HEK293 (cell line): ENCODE data around the gene PIK3C2B.

Source experiments
- CTCF ChIA-PET: fragments of 350-600 bp; formaldehyde crosslinking; extraction: SDS; loops from one replicate; lab custom pipeline; 2021; ENCODE audit warnings: antibody characterized with exemption; lab: Yijun Ruan, JAX
- POLR2A ChIA-PET: fragments of 300-600 bp; formaldehyde crosslinking; extraction: SDS; loops from one replicate; lab custom pipeline; 2020; ENCODE audit warnings: antibody characterized with exemption, inconsistent platforms; lab: Yijun Ruan, JAX
- H3K27ac ChIP-seq: fragments of 200-500 bp; sonication (Bioruptor generic); 2 replicates; pipeline ENCODE4 v1.5.1; 2014; ENCODE audit warnings: low read depth, low read length, control low read depth, inconsistent platforms; ENCODE audit errors: extremely low read depth
- H3K36me3 ChIP-seq, 2 experiments: fragments of 200-500 bp in 1 of 2; sonication (Bioruptor generic) in 1 of 2; 1 replicate in 1 of 2; 2 replicates in 1 of 2; pipeline ENCODE4 v1.5.1; 2014 to 2017; ENCODE audit warnings: inconsistent platforms in 2 of 2, low read length in 2 of 2; ENCODE audit not compliant: control insufficient read depth in 2 of 2, insufficient read depth in 1 of 2
- H3K4me1 ChIP-seq: fragments of 200-500 bp; sonication (Bioruptor generic); 2 replicates; pipeline ENCODE4 v1.5.1; 2014; ENCODE audit warnings: mild to moderate bottlenecking, low read length, inconsistent platforms; ENCODE audit not compliant: control insufficient read depth, insufficient read depth
- H3K4me3 ChIP-seq: 2 replicates; pipeline ENCODE4 v1.5.1; 2011; ENCODE audit warnings: low read depth, mild to moderate bottlenecking, control low read depth, low read length, moderate library complexity
- H3K9me3 ChIP-seq: fragments of 200-500 bp; sonication (Bioruptor generic); 2 replicates; pipeline ENCODE4 v1.5.1; 2014; ENCODE audit warnings: low read depth, low read length, inconsistent platforms; ENCODE audit not compliant: control insufficient read depth, insufficient read depth
- AEBP2 ChIP-seq: fragments of 450-650 bp; formaldehyde crosslinking; IDR thresholded peaks from 2 replicates; pipeline ENCODE4 v1.5.1; 2016; ENCODE audit warnings: missing biosample characterization, missing genetic modification characterization, borderline replicate concordance
- KLF1 ChIP-seq: fragments of 450-650 bp; formaldehyde crosslinking; IDR thresholded peaks from 2 replicates; pipeline ENCODE4 v1.5.1; 2016; ENCODE audit warnings: missing biosample characterization, missing genetic modification characterization
- KLF17 ChIP-seq: fragments of 450-650 bp; formaldehyde crosslinking; IDR thresholded peaks from 2 replicates; pipeline ENCODE4 v1.5.1; 2016; ENCODE audit warnings: missing biosample characterization, missing genetic modification characterization
- KLF9 ChIP-seq: fragments of 450-650 bp; formaldehyde crosslinking; IDR thresholded peaks from 2 replicates; pipeline ENCODE4 v1.5.1; 2016; ENCODE audit warnings: missing biosample characterization, missing genetic modification characterization, low read depth
- OSR2 ChIP-seq: fragments of 450-650 bp; formaldehyde crosslinking; IDR thresholded peaks from 2 replicates; pipeline ENCODE4 v1.5.1; 2016; ENCODE audit warnings: missing biosample characterization, missing genetic modification characterization
- SP7 ChIP-seq: fragments of 450-650 bp; formaldehyde crosslinking; IDR thresholded peaks from 2 replicates; pipeline ENCODE4 v1.5.1; 2016; ENCODE audit warnings: missing biosample characterization, missing genetic modification characterization
- TCF7L2 ChIP-seq: IDR thresholded peaks from 2 replicates; pipeline ENCODE4 v1.6.1; 2011; ENCODE audit warnings: low read depth, mild to moderate bottlenecking, inconsistent platforms, low read length, moderate library complexity, borderline replicate concordance
- TSHZ1 ChIP-seq: fragments of 450-650 bp; formaldehyde crosslinking; IDR thresholded peaks from 2 replicates; pipeline ENCODE4 v1.5.1; 2016; ENCODE audit warnings: missing biosample characterization, missing genetic modification characterization, borderline replicate concordance
- ZBTB17 ChIP-seq: fragments of 450-650 bp; formaldehyde crosslinking; IDR thresholded peaks from 2 replicates; pipeline ENCODE4 v1.5.1; 2016; ENCODE audit warnings: missing biosample characterization, missing genetic modification characterization
- ZBTB48 ChIP-seq: fragments of 450-650 bp; formaldehyde crosslinking; IDR thresholded peaks from 2 replicates; pipeline ENCODE4 v1.5.1; 2016; ENCODE audit warnings: missing biosample characterization, missing genetic modification characterization
- ZFP3 ChIP-seq: fragments of 450-650 bp; formaldehyde crosslinking; IDR thresholded peaks from 2 replicates; pipeline ENCODE4 v1.5.1; 2016; ENCODE audit warnings: low read depth, missing biosample characterization, missing genetic modification characterization
- ZIC2 ChIP-seq: fragments of 450-650 bp; formaldehyde crosslinking; IDR thresholded peaks from 2 replicates; pipeline ENCODE4 v1.5.1; 2016; ENCODE audit warnings: missing biosample characterization, missing genetic modification characterization
- ZNF280C ChIP-seq: fragments of 450-650 bp; formaldehyde crosslinking; IDR thresholded peaks from 2 replicates; pipeline ENCODE4 v1.5.1; 2016; ENCODE audit warnings: missing biosample characterization, missing genetic modification characterization
- ZNF391 ChIP-seq: fragments of 450-650 bp; formaldehyde crosslinking; IDR thresholded peaks from 2 replicates; pipeline ENCODE4 v1.5.1; 2016; ENCODE audit warnings: low read depth, missing biosample characterization, missing genetic modification characterization, borderline replicate concordance
- ZNF837 ChIP-seq: fragments of 450-650 bp; formaldehyde crosslinking; IDR thresholded peaks from 2 replicates; pipeline ENCODE4 v1.5.1; 2016; ENCODE audit warnings: missing biosample characterization, missing genetic modification characterization
- ZSCAN23 ChIP-seq: fragments of 450-650 bp; formaldehyde crosslinking; IDR thresholded peaks from 2 replicates; pipeline ENCODE4 v1.5.1; 2016; ENCODE audit warnings: missing biosample characterization, missing genetic modification characterization
- TF ChIP-seq, protein P1 (sequence below): fragments of 450-650 bp; formaldehyde crosslinking; IDR thresholded peaks from 2 replicates; pipeline ENCODE4 v1.5.1; 2016; ENCODE audit warnings: missing biosample characterization, missing genetic modification characterization
- TF ChIP-seq, protein P2 (sequence below): fragments of 450-650 bp; formaldehyde crosslinking; IDR thresholded peaks from 2 replicates; pipeline ENCODE4 v1.5.1; 2016; ENCODE audit warnings: missing biosample characterization, missing genetic modification characterization
- TF ChIP-seq, protein P3 (sequence below): fragments of 450-650 bp; formaldehyde crosslinking; IDR thresholded peaks from 2 replicates; pipeline ENCODE4 v1.5.1; 2017; ENCODE audit warnings: missing biosample characterization, missing genetic modification characterization

The PIK3C2B gene

GRCh38 chr1:204493984-204494280 is 673 bp downstream of the PIK3C2B start (continued):
- TF ChIP-seq ZSCAN23 = no peak
- TF ChIP-seq AEBP2 = no peak
- TF ChIP-seq, protein P1, sequence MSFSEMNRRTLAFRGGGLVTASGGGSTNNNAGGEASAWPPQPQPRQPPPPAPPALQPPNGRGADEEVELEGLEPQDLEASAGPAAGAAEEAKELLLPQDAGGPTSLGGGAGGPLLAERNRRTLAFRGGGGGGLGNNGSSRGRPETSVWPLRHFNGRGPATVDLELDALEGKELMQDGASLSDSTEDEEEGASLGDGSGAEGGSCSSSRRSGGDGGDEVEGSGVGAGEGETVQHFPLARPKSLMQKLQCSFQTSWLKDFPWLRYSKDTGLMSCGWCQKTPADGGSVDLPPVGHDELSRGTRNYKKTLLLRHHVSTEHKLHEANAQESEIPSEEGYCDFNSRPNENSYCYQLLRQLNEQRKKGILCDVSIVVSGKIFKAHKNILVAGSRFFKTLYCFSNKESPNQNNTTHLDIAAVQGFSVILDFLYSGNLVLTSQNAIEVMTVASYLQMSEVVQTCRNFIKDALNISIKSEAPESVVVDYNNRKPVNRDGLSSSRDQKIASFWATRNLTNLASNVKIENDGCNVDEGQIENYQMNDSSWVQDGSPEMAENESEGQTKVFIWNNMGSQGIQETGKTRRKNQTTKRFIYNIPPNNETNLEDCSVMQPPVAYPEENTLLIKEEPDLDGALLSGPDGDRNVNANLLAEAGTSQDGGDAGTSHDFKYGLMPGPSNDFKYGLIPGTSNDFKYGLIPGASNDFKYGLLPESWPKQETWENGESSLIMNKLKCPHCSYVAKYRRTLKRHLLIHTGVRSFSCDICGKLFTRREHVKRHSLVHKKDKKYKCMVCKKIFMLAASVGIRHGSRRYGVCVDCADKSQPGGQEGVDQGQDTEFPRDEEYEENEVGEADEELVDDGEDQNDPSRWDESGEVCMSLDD = 0 out of 2 replicates have a peak, but pooled peaks have one; percentile 26
- no peak for TF ChIP-seq ZNF837
- no peak for TF ChIP-seq ZNF280C (tag by site-specific recombination)
- TF ChIP-seq KLF9 (tag by site-specific recombination) = no peak
- TF ChIP-seq, protein P2, sequence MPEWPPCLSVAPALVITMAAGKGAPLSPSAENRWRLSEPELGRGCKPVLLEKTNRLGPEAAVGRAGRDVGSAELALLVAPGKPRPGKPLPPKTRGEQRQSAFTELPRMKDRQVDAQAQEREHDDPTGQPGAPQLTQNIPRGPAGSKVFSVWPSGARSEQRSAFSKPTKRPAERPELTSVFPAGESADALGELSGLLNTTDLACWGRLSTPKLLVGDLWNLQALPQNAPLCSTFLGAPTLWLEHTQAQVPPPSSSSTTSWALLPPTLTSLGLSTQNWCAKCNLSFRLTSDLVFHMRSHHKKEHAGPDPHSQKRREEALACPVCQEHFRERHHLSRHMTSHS (tag by site-specific recombination) = peak; percentile 10; the same call in 1 of the 2 replicates

GRCh38 chr1:204493145-204493983 is 1.2 kb downstream of the PIK3C2B start:
- Histone ChIP-seq H3K9me3 (no peaks in the 10 kb centered on the region), H3K4me1 (peaks cover 5% of the 10 kb centered on the region), H3K36me3 (no peaks in the 10 kb centered on the region), H3K4me3 (peak overlapping the region; percentile 80), H3K27ac (peak overlapping the region; percentile 90)
- POLR2A ChIA-PET = interaction anchor here (0.6 to 4.2 kb wide), 13 partner anchors 8 to 314 kb away, joined by 3 to 20 read pairs (median 5); partner anchors contain the start of gene MDM4
- CTCF ChIA-PET = interaction anchor here (0.5 to 19.1 kb wide), 16 partner anchors 8 to 314 kb away, joined by 3 to 314 read pairs (median 6); no protein-coding TSS in a partner anchor
- TF ChIP-seq SP7 (tag by site-specific recombination) (peak; percentile 10; the same call in 1 of the 2 replicates), ZIC2 (tag by site-specific recombination) (peak; percentile 64), TSHZ1 (no peak), ZFP3 (tag by site-specific recombination) (no peak), KLF1 (tag by site-specific recombination) (peak; percentile 96), ZNF391 (tag by site-specific recombination) (no peak), KLF17 (tag by site-specific recombination) (peak; percentile 95), TCF7L2 (peak; percentile 97), ZBTB17 (tag by site-specific recombination) (peak; percentile 23; the same call in 1 of the 2 replicates), ZBTB48 (0 out of 2 replicates have a peak, but pooled peaks have one; percentile 59), OSR2 (tag by site-specific recombination) (0 out of 2 replicates have a peak, but pooled peaks have one; percentile 34)
- TF ChIP-seq, protein P3, sequence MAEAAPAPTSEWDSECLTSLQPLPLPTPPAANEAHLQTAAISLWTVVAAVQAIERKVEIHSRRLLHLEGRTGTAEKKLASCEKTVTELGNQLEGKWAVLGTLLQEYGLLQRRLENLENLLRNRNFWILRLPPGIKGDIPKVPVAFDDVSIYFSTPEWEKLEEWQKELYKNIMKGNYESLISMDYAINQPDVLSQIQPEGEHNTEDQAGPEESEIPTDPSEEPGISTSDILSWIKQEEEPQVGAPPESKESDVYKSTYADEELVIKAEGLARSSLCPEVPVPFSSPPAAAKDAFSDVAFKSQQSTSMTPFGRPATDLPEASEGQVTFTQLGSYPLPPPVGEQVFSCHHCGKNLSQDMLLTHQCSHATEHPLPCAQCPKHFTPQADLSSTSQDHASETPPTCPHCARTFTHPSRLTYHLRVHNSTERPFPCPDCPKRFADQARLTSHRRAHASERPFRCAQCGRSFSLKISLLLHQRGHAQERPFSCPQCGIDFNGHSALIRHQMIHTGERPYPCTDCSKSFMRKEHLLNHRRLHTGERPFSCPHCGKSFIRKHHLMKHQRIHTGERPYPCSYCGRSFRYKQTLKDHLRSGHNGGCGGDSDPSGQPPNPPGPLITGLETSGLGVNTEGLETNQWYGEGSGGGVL (tag by site-specific recombination) = peak; percentile 61
